Motor neuron (in vitro differentiated cells): ENCODE results near the gene CASP8AP2. TPM values are rescaled to one million over a fixed set of nuclear protein-coding genes. Genes with fewer than 3 reads are reported as not detected.
"Not testable (repeated sequence)": the region's sequence is repeated elsewhere in the genome, so short reads cannot be mapped to it uniquely, and the experiment has no call there.

Experiments
- ATAC-seq, 8 experiments: fragments of 200-7000 bp; cut with Tn5 transposase; replicated peaks in 6 of 8; 2 replicates each; pipeline ENCODE4 v1.8.0; 2021; ENCODE audit warnings: mild to moderate bottlenecking in 8 of 8, moderate library complexity in 8 of 8
- H3K27ac ChIP-seq, 2 donors: fragments of 250-450 bp; sonication (Bioruptor Pico); 2 replicates each; pipeline ENCODE4 v1.9.0; 2021; ENCODE audit warnings: antibody characterized with exemption in 2 of 2, mild to moderate bottlenecking in 2 of 2, moderate library complexity in 1 of 2
- H3K4me1 ChIP-seq, 2 donors: fragments of 250-450 bp; sonication (Bioruptor Pico); replicated peaks in 1 of 2; 2 replicates each; pipeline ENCODE4 v1.6.1; 2021; ENCODE audit warnings: antibody characterized with exemption in 2 of 2, mild to moderate bottlenecking in 2 of 2, moderate library complexity in 1 of 2
- H3K4me3 ChIP-seq, 5 donors: fragments of 250-450 bp; sonication (Bioruptor Pico); 2 replicates each; pipeline ENCODE4 v1.9.0; 2021; ENCODE audit warnings: antibody characterized with exemption in 5 of 5, mild to moderate bottlenecking in 5 of 5, moderate library complexity in 4 of 5
- WGBS, 10 experiments: fragments of 450-650 bp; shearing (Covaris generic); methylation state at CpG; one replicate each; pipeline ENCODE4 v1.0.0; 2022; 5-methylcytosine and 5-hydroxymethylcytosine counted together
- in situ Hi-C, 9 experiments: fragments of 400-800 bp; cut with MboI; loops; one replicate each; pipeline ENCODE4 v1.15.0; 2021; ENCODE audit warnings: low sequenced_read_pairs in 9 of 9, low pct_unique_long_range_greater_than_20kb in 2 of 9; ENCODE audit not compliant: unreplicated experiment in 9 of 9
- total RNA-seq, 8 experiments: library from RNA; unstranded; fragments of 300-600 nt; gene quantifications; 2 replicates each; pipeline versions ENCODE4 v1.2.3 to v1.2.4, GENCODE V29; 2022

CASP8AP2 gene
- total RNA-seq, 8 experiments from 2014 or later, result 4.9 to 24.6 (median 18.1) TPM

DNA sequence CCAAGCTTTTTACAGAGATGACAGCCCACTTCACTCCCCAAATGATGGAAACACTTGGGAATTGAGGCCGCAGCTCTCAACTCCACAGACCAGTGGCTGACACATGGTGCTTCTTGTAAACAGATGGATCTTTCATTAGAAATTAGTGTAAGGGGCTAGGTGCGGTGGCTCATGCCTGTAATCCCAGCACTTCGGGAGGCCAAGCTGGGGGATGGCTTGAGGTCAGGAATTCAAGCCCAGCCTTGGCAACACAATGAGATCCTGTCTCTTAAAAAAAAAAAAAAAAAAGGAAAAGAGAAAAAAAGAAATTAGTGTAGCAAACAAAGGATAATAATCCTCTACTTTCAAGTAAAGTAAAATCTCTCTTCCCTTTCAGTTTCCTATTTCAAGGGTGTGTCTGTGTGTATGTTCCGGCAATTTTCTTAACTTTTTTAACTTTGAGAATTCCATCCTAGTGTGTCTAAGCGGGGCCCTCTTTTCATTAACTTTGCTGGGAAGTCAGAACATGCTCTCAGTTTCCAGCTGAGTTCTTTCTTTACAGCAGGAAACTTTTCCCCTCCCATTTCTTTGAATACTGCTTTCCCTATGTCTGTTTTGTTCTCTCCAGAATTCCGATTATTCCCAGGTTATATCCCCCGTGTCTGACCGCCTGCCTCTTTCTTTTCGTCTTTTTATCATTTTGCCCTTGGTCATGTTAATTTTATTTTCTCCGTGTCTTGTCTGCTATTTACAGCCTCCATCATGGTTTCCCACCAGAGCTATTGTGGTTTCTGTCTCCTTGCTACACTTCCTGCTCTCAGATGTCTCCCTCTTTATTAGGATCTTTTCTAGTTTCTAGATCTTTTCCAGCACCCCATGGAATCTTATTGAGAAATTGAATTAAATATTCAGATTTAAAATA lies 80.6 kb downstream of the CASP8AP2 start:
- ATAC-seq, result peak in 1 of 8 experiments; percentile 20
- 26 to 75% (median 52%) methylated on average over 3 to 10 of the region's 10 CpGs for WGBS, 10 experiments
- H3K4me3 ChIP-seq, H3K4me1 ChIP-seq, in situ Hi-C loops: not testable (repeated sequence)
- H3K27ac ChIP-seq, result peak overlapping the region in 1 of 2 donors; percentile 20

DNA sequence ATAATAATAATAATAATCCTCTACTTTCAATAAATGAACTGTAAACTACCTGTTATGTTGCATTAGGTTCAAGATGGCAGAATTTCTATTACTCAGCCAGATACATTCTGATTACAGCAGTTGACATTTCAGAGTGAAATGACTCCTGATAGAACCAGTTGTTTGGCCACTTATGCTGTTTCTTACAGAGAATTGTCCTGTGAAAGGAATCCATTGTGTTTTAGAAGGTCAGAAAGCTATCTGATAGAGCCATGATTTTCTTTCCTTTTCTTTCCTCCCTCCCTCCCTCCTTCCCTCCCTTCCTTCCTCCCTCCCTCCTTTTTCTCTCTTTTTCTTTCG lies 81.2 kb downstream of the CASP8AP2 start:
- peak overlapping the region in 1 of 2 donors; percentile 20 for H3K27ac ChIP-seq
- no peak for ATAC-seq
- WGBS, 10 experiments, result 29 to 95% (median 60%) methylated on average over 1 of the region's 1 CpG; no CpG with 5 or more reads in 6 of the 10 experiments
- no peak overlapping the region for H3K4me3 ChIP-seq
- in situ Hi-C loops, result no loop called here
- H3K4me1 ChIP-seq, result peaks cover 0 to 3% of the 10 kb centered on the region in 2 donors

DNA sequence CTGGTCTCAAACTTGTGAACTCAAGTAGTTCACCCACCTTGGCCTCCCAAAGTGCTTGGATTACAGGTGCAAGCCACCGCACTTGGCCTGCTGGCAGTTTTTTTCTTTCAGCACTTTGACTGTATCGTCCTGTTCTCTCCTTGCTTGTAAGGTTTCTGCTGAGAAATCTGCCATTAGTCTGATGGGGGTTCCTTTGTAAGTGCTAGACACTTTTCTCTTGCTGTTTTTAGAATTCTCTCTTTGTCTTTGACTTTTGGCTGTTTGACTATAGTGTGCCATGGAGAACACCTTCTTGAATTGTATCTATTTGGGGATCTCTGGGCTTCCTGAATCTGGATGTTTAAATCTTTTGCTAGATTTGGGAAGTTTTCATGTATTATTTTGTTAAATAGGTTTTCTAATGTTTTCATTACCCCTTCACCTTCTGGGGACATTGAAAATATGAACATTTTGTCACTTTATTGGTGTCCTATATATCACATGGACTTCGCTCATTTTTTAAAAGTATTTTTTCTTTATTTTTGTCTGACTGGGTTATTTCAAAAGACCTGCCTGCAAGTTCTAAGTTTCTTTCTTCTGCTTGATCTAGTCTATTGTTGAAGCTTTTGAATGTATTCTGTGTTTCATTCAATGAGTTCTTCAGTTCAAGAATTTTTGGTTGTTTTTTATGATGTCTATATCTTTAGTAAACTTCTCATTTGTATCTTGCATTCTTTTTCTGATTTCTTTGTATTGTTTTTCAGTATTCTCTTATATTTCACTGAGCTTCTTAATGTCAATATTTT lies 86.6 kb downstream of the CASP8AP2 start:
- in situ Hi-C loops, result no loop called here
- WGBS, 10 experiments, result 39 to 100% (median 82%) methylated on average over 1 to 3 of the region's 3 CpGs; no CpG with 5 or more reads in 1 of the 10 experiments
- Histone ChIP-seq H3K4me1 (no peaks in the 10 kb centered on the region), H3K27ac (no peak overlapping the region), H3K4me3 (no peak overlapping the region)
- no peak for ATAC-seq

DNA sequence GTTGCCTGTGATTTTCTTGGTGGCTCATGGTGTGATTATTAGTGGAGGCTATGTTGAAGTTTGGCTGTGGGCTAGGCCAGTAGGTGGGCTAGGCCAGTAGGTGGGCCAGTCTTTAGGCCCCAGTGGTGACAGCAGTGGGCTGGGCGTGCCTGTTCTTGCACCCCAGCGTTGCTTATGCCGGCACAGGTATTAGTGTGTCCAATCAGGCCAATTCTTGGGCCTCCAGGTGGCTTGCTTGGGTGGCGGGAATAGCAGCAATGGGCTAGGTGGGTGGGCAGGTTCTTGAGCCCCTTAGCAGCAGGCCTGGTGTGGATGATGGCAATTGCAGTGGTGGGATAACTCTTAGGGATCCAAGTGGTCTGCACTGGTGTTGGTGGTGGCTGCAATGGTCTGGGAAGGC lies 87.5 kb downstream of the CASP8AP2 start:
- H3K27ac ChIP-seq, result no peak overlapping the region
- WGBS, 10 experiments, result 60 to 100% (median 80%) methylated on average over 1 to 4 of the region's 4 CpGs; no CpG with 5 or more reads in 5 of the 10 experiments
- no peak overlapping the region for H3K4me3 ChIP-seq
- H3K4me1 ChIP-seq, result no peaks in the 10 kb centered on the region
- in situ Hi-C loops, result no loop called here
- no peak for ATAC-seq

DNA sequence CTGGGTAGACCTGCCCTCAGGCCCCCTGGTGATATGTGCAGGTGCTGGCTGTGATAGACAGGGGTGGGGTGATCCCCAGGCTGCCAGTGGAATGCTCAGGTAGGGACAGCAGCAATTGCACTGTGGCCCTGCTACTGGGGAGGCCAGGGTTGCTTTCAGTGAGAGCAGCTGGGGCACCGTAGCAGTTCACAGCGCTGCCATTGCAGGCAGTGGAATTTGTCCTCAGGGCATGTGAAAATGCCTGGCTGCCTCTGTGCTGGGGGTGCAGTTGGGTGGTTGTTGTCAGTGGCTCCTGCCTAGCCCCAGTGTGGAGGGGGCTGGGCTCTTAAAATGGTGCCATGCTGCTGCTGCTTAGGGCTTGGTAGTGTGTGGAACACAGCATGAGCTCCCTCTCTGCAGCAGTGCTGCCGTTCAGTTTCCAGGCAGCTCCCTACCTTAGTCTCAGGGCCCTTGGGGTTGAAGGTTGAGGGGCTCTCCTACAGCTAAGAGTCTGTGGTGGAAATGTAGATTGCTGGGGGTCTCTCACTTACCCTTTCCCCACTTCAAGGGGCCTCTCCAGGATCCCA lies 88.2 kb downstream of the CASP8AP2 start:
- in situ Hi-C loops, result no loop called here
- WGBS, 10 experiments, result 0% methylated on average over 2 of the region's 3 CpGs; no CpG with 5 or more reads in 9 of the 10 experiments
- Histone ChIP-seq H3K4me1 (no peaks in the 10 kb centered on the region), H3K4me3 (no peak overlapping the region), H3K27ac (no peak overlapping the region)
- peak in 2 of 8 experiments; percentile 43 to 53 for ATAC-seq

Other genes with a start within 250 kb of the CASP8AP2 start
- gene LYRM2, start 191.1 kb upstream of the CASP8AP2 start, total RNA-seq, result 10 to 100 TPM; 24.1 to 60.4 (median 32.1) TPM
- 10 to 100 TPM; 14.2 to 78.7 (median 24.6) TPM for gene MDN1, start 10.1 kb upstream of the CASP8AP2 start, total RNA-seq
- gene GJA10, start 64.6 kb downstream of the CASP8AP2 start, total RNA-seq, result 1 to 10 TPM in 1 of 8 experiments, under 1 TPM in 3, not detected in 4; 0.18 to 1.2 (median 0.30) TPM